ENCODE measurements around the gene SIPA1L3.

GRCh38 chr19:38223617-38224013 is 316.6 kb downstream of the SIPA1L3 start:
- no peak for TF ChIP-seq CTCF (IDR thresholded peaks at IDR 0.05)
- no peak for TF ChIP-seq POLR2AphosphoS5 (IDR thresholded peaks at IDR 0.05; ENCODE audit: low read depth, low read length)
- TF ChIP-seq, protein P1, sequence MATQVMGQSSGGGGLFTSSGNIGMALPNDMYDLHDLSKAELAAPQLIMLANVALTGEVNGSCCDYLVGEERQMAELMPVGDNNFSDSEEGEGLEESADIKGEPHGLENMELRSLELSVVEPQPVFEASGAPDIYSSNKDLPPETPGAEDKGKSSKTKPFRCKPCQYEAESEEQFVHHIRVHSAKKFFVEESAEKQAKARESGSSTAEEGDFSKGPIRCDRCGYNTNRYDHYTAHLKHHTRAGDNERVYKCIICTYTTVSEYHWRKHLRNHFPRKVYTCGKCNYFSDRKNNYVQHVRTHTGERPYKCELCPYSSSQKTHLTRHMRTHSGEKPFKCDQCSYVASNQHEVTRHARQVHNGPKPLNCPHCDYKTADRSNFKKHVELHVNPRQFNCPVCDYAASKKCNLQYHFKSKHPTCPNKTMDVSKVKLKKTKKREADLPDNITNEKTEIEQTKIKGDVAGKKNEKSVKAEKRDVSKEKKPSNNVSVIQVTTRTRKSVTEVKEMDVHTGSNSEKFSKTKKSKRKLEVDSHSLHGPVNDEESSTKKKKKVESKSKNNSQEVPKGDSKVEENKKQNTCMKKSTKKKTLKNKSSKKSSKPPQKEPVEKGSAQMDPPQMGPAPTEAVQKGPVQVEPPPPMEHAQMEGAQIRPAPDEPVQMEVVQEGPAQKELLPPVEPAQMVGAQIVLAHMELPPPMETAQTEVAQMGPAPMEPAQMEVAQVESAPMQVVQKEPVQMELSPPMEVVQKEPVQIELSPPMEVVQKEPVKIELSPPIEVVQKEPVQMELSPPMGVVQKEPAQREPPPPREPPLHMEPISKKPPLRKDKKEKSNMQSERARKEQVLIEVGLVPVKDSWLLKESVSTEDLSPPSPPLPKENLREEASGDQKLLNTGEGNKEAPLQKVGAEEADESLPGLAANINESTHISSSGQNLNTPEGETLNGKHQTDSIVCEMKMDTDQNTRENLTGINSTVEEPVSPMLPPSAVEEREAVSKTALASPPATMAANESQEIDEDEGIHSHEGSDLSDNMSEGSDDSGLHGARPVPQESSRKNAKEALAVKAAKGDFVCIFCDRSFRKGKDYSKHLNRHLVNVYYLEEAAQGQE (IDR thresholded peaks at IDR 0.05; ENCODE audit: insufficient read depth in 1 of 2, low read depth in 2 of 2, low read length in 1 of 2), result no peak

Measured in Panc1 (cell line).